B cell (primary cell): ENCODE measurements around the gene VPS8. TPM values are rescaled to one million over a fixed set of nuclear protein-coding genes. Genes with fewer than 3 reads are reported as not detected.

Source experiments
- ATAC-seq: fragments of 200-7000 bp; cut with Tn5 transposase; one replicate; pipeline ENCODE4 v1.10.0; 2021; ENCODE audit warnings: low read depth, mild to moderate bottlenecking, moderate number of reproducible peaks, moderate library complexity
- CTCF ChIA-PET: fragments of 350-600 bp; sonication (Branson Sonifier 250); formaldehyde crosslinking; loops from one replicate; lab custom pipeline; 2021; ENCODE audit warnings: antibody characterized with exemption, inconsistent platforms; lab: Charles Lee
- POLR2A ChIA-PET: fragments of 350-600 bp; sonication (Branson Sonifier 250); formaldehyde crosslinking; loops from one replicate; lab custom pipeline; 2021; ENCODE audit warnings: antibody characterized with exemption; lab: Charles Lee
- DNase-seq: peaks from one replicate; pipeline ENCODE4 v3.0.0; 2013
- H2AFZ ChIP-seq: 2 replicates; pipeline ENCODE4 v1.6.1; 2012; ENCODE audit warnings: mild to moderate bottlenecking, low read depth, low read length; ENCODE audit not compliant: insufficient read depth, poor library complexity, severe bottlenecking
- H3K27ac ChIP-seq, 2 donors: 1 replicate in 1 of 2; 2 replicates in 1 of 2; pipeline ENCODE4 v1.5.1; 2012 to 2013; ENCODE audit warnings: low read length in 2 of 2, mild to moderate bottlenecking in 2 of 2, moderate library complexity in 1 of 2
- H3K27me3 ChIP-seq, 4 experiments: fragments of 200-600 bp in 1 of 4; sonication (generic) in 1 of 4; replicated peaks in 1 of 4; 1 replicate in 2 of 4; 2 replicates in 2 of 4; pipeline versions ENCODE4 v1.6.1 to v1.7.0; 2013 to 2016; ENCODE audit warnings: low read length in 3 of 4, mild to moderate bottlenecking in 2 of 4, mixed read lengths in 1 of 4, moderate library complexity in 1 of 4; ENCODE audit not compliant: insufficient read depth in 4 of 4, control insufficient read depth in 3 of 4; ENCODE audit errors: control extremely low read depth in 1 of 4
- H3K36me3 ChIP-seq, 2 experiments: replicated peaks in 1 of 2; 1 replicate in 1 of 2; 2 replicates in 1 of 2; pipeline versions ENCODE4 v1.6.1 to v1.7.1; 2013; ENCODE audit warnings: low read length in 1 of 2; ENCODE audit not compliant: insufficient read depth in 2 of 2, control insufficient read depth in 1 of 2; ENCODE audit errors: control extremely low read depth in 1 of 2, extremely low read depth in 1 of 2
- H3K4me1 ChIP-seq, 2 donors: fragments of 200-600 bp in 1 of 2; sonication (generic) in 1 of 2; 1 replicate in 1 of 2; 2 replicates in 1 of 2; pipeline versions ENCODE4 v1.5.1 to v1.6.1; 2013 to 2017; ENCODE audit warnings: low read length in 2 of 2; ENCODE audit not compliant: control insufficient read depth in 2 of 2, insufficient read depth in 2 of 2
- H3K4me2 ChIP-seq: replicated peaks from 2 replicates; pipeline ENCODE3; 2012; ENCODE audit warnings: mild to moderate bottlenecking, low read depth, low read length; ENCODE audit not compliant: poor library complexity, severe bottlenecking
- H3K4me3 ChIP-seq, 5 experiments: fragments of 200-600 bp in 1 of 5; sonication (generic) in 1 of 5; 1 replicate in 3 of 5; 2 replicates in 2 of 5; pipeline versions ENCODE4 v1.5.1 to v1.7.0; 2011 to 2016; ENCODE audit warnings: low read length in 4 of 5, mild to moderate bottlenecking in 4 of 5, low read depth in 2 of 5, control low read depth in 1 of 5, moderate library complexity in 1 of 5; ENCODE audit not compliant: insufficient read depth in 1 of 5; ENCODE audit errors: control extremely low read depth in 1 of 5, extremely low read depth in 1 of 5
- H3K79me2 ChIP-seq: fragments of 200-600 bp; sonication (generic); one replicate; pipeline ENCODE4 v1.6.0; 2016; ENCODE audit warnings: low read length; ENCODE audit not compliant: control insufficient read depth, insufficient read depth
- H3K9ac ChIP-seq: fragments of 200-600 bp; sonication (generic); 2 replicates; pipeline ENCODE4 v1.6.1; 2017; ENCODE audit warnings: mild to moderate bottlenecking, low read length, moderate library complexity
- H3K9me3 ChIP-seq, 3 donors: one replicate each; pipeline versions ENCODE4 v1.6.1 to v1.7.1; 2013; ENCODE audit warnings: low read length in 2 of 3; ENCODE audit not compliant: control insufficient read depth in 2 of 3, insufficient read depth in 1 of 3; ENCODE audit errors: control extremely low read depth in 1 of 3
- H4K20me1 ChIP-seq: 2 replicates; pipeline ENCODE4 v1.6.0; 2012; ENCODE audit warnings: mild to moderate bottlenecking, low read length; ENCODE audit not compliant: insufficient read depth, control insufficient read depth, poor library complexity, severe bottlenecking
- H3K27ac Mint-ChIP-seq: one replicate; pipeline ENCODE4 v1.8.0; 2021; ENCODE audit warnings: mixed read lengths
- H3K27me3 Mint-ChIP-seq: one replicate; pipeline ENCODE4 v1.8.0; 2021; ENCODE audit warnings: mixed read lengths
- H3K4me1 Mint-ChIP-seq: one replicate; pipeline ENCODE4 v1.8.0; 2021; ENCODE audit warnings: mixed read lengths
- H3K4me3 Mint-ChIP-seq: one replicate; pipeline ENCODE4 v1.8.0; 2021; ENCODE audit warnings: mixed read lengths
- H3K9me3 Mint-ChIP-seq: one replicate; pipeline ENCODE4 v1.8.0; 2022; ENCODE audit warnings: mixed read lengths; ENCODE audit not compliant: insufficient read depth
- CTCF ChIP-seq: fragments of 200-600 bp; IDR thresholded peaks from one replicate; pipeline ENCODE4 v1.8.0; 2022; ENCODE audit warnings: antibody characterized with exemption, mild to moderate bottlenecking
- EZH2 ChIP-seq: IDR thresholded peaks from 2 replicates; pipeline ENCODE4 v1.6.1; 2012; ENCODE audit warnings: borderline replicate concordance, low read depth, mild to moderate bottlenecking, moderate library complexity, low read length; ENCODE audit not compliant: insufficient read depth, poor library complexity, severe bottlenecking
- WGBS: methylation state at CpG from one replicate; pipeline ENCODE4 v1.1.5; 2013; ENCODE audit warnings: missing lambda C conversion rate; ENCODE audit not compliant: insufficient coverage; 5-methylcytosine and 5-hydroxymethylcytosine counted together
- intact Hi-C: fragments of 100-400 bp; cut with micrococcal nuclease; formaldehyde crosslinking; loops from one replicate; pipeline ENCODE4 v1.10.0; 2022
- polyA plus RNA-seq: library from polyadenylated mRNA; depleted of rRNA; stranded (reverse); fragments of >200 nt; gene quantifications from 2 replicates; pipeline ENCODE4 v1.2.3, GENCODE V29; 2012
- total RNA-seq, 2 donors: library from RNA; stranded (reverse); fragments of 120-200 nt in 1 of 2; gene quantifications; 1 replicate in 1 of 2; 2 replicates in 1 of 2; pipeline versions ENCODE4 v1.2.3 to v1.2.4, GENCODE V29; 2013 to 2022

The VPS8 gene
- total and polyA plus RNA-seq, 2 donors (not counting 1 experiment from before 2014, with no cell fraction given) = 18.3 to 95.6 TPM

DNA sequence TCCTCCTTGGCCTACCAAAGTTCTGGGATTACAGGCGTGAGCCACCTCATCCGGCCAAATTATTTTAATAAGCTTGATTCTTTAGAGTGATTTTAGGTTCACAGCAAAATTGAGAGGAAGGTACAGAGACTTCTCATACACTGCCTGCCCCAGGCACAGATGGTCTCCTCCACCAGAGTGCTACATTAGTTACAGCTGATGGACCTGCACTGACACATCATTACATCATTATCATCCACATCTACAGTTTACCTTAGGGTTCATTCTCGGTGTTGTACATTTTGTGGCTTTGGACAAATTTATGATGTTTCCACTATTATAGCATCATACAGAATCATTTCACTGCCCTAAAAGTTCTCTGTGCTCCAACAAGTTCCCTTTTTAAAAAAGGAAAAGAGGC lies 4.4 kb upstream of the VPS8 start:
- peaks cover 5% of the 10 kb centered on the region for H3K79me2 ChIP-seq
- WGBS = no CpG with 5 or more reads among the region's 3 CpGs
- peaks cover 10% of the 10 kb centered on the region for H3K4me1 Mint-ChIP-seq
- H2AFZ ChIP-seq = no peak overlapping the region
- no peak overlapping the region for H3K4me2 ChIP-seq
- H3K36me3 ChIP-seq = no peaks in the 10 kb centered on the region
- H3K4me3 ChIP-seq = no peak overlapping the region
- peak overlapping the region; percentile 15 for H3K27ac Mint-ChIP-seq
- intact Hi-C loops = no loop called here
- TF ChIP-seq EZH2 (no peak), CTCF (no peak)
- no peak overlapping the region for H3K27ac ChIP-seq
- no peak overlapping the region for H3K4me3 Mint-ChIP-seq
- ChIA-PET CTCF (no interaction called here), POLR2A (no interaction called here)
- H3K9ac ChIP-seq = no peak overlapping the region
- ATAC-seq (no peak), DNase-seq (no peak)
- H3K27me3 Mint-ChIP-seq = peaks cover 3% of the 10 kb centered on the region
- H4K20me1 ChIP-seq = no peaks in the 10 kb centered on the region
- peaks cover 3 to 5% of the 10 kb centered on the region in 2 donors for H3K4me1 ChIP-seq
- H3K9me3 Mint-ChIP-seq = no peaks in the 10 kb centered on the region
- no peaks in the 10 kb centered on the region for H3K27me3 ChIP-seq
- no peaks in the 10 kb centered on the region for H3K9me3 ChIP-seq

DNA sequence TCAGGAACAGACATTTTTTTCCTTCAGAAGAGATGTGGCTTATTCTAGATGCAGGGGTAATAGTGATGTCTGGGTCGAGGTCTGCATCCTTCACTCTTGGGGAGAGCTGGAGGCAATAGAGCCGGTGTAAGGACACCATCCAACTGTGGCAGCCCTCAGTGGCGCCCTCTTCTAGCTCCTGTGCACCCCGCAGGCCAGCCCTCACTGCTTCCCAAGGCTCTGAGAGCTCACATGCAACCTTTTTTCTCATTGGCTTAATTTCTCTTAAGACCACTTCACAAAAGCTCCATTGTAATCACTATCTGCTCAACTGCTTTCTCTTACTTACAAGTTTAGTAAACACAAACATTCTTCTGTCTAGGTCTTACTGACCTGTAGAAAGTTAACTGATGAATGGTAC lies 3.9 kb upstream of the VPS8 start:
- no peaks in the 10 kb centered on the region for H4K20me1 ChIP-seq
- H3K4me3 ChIP-seq = no peak overlapping the region
- ChIA-PET CTCF (interaction anchor here (0.8 to 1.3 kb wide), 4 partner anchors 9 to 247 kb away, joined by 3 to 4 read pairs (median 3); partner anchors contain the start of gene EPHB3), POLR2A (no interaction called here)
- no peaks in the 10 kb centered on the region for H3K9me3 ChIP-seq
- no peaks in the 10 kb centered on the region for H3K36me3 ChIP-seq
- WGBS = 50% methylated on average over 3 of the region's 4 CpGs
- H3K4me1 ChIP-seq = peaks cover 8 to 9% of the 10 kb centered on the region in 2 donors
- no peak overlapping the region for H3K27ac ChIP-seq
- Mint-ChIP-seq H3K9me3 (no peaks in the 10 kb centered on the region), H3K4me1 (peaks cover 15% of the 10 kb centered on the region), H3K27ac (no peak overlapping the region), H3K27me3 (peaks cover 3% of the 10 kb centered on the region), H3K4me3 (no peak overlapping the region)
- TF ChIP-seq EZH2 (no peak), CTCF (peak; percentile 13)
- peaks cover 10% of the 10 kb centered on the region for H3K79me2 ChIP-seq
- no peak overlapping the region for H2AFZ ChIP-seq
- H3K9ac ChIP-seq = no peak overlapping the region
- DNase-seq = no peak
- H3K4me2 ChIP-seq = no peak overlapping the region
- intact Hi-C loops = no loop called here
- no peak for ATAC-seq
- H3K27me3 ChIP-seq = no peaks in the 10 kb centered on the region
